Measurements from ENCODE around the gene PLAAT3. TPM values are rescaled to one million over a fixed set of nuclear protein-coding genes. Genes with fewer than 3 reads are reported as not detected.
"Not testable (repeated sequence)": the region's sequence is repeated elsewhere in the genome, so short reads cannot be mapped to it uniquely, and the experiment has no call there.

PLAAT3 gene
- polyA plus RNA-seq (ENCODE audit: insufficient read length in 4 of 4) = 10 to 100 TPM; 13.5 to 20.8 (median 14.7) TPM

DNA sequence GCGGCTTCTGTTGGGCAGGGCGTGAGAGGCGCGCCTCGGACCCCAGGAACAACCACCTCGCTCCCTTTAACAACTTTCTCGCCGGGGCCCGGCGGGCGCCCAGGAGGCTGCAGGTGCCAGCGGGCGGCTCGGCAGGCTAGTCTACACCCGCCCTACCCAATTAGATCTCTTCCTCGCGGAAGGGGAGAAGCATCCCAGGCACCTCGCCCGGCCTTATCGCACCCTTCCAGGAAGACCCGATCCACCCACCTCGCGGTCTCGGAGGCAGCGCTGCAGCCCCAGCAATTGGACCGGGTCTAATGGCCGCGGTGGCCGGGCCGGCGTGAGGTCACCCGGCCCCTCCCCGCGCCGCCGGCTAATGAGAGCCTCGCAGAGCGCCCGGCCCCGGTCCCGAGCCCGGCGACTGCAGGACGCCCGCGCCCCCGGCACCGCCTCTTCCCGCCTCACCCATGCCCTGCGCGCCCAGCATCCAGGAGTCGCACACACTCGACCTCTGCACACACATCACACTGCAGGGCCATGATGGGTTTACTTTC lies at the start of gene PLAAT3:
PLAAT3 (minus strand) TSS at position 298 of the 536 bp plus-strand sequence. CDS start 419 bp downstream, outside the sequence.
- DNase-seq (ENCODE audit: low read depth in 4 of 4, low spot score in 2 of 4) = no peak

DNA sequence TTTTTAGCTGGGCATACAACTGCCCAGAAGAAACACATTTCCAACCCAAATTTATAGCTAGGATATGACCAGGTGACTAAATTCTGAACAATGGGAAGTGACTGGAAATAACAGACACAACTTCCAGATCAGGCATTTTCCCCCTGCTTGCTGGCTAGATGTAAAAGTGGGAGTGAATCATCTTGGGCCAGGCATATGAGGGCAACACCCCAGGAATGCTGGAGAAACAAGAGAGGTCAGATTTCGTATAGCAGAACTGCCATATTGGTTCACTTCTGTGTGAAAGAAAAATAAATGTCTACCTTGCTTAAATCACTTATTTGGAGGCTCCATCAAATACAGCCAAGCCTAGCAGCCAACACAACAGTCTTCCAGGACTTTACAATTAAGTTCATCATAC lies 49.6 kb upstream of the PLAAT3 start:
- no peak for DNase-seq (ENCODE audit: low read depth in 4 of 4, low spot score in 2 of 4)

DNA sequence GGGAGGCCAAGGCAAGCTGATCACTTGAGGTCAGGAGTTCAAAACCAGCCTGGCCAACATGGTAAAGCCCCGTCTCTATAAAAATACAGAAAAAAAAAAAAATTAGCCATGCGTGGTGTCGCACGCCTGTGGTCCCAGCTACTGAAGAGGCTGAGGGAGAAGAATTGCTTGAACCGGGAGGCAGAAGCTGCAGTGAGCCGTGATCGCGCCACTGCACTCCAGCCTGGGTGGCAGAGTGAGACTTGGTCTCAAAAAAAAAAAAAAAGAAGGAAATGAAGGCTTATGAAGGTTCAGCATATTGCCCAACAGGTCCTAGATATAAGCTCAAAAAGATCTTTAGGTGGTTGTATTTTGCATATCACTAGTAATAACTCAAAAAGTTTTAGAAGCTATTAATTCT lies 46.7 kb upstream of the PLAAT3 start:
- DNase-seq (ENCODE audit: low read depth in 4 of 4, low spot score in 2 of 4) = no peak

DNA sequence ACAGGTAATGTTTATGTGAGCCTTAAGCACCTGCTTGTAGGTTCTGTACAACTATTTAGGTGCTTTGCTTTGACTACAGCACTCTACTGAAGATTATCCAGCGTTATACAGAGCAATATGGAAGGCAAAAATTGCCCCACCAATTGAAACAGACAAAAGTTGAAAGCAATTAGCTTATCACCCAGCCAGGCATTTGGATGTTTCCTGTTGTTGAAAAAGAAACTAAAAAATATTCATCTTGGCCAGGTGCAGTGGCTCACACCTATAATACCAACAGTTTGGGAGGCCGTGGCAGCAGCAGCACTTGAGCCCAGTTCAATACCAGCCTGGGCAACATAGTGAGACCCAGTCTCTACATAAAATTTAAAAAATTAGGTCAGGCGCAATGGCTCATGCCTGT lies 38.4 kb upstream of the PLAAT3 start:
- DNase-seq (ENCODE audit: low read depth in 4 of 4, low spot score in 2 of 4) = no peak

- no peak for DNase-seq (ENCODE audit: low read depth in 4 of 4, low spot score in 2 of 4)
These were observed 29.0 kb upstream of the PLAAT3 start for GRCh38 chr11:63643205-63643604.

DNA sequence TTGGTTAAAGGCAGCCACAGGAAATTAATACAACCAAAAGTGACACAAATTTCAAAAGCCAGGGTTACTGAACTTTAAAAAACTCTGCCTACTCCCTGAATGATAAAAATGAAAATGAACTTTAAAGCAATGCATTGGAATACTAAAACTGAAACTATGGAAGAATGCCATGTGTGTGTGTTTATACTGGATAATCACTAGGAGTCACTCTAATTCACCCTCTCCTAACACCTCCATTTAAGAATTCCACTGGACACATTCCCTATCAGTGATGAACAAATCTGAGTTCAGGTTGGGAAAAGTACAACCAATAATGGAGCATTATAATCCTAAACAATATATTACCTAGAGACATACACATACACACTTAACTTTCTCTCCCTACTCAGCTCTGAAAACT lies 27.5 kb upstream of the PLAAT3 start:
- no peak for DNase-seq (ENCODE audit: low read depth in 4 of 4, low spot score in 2 of 4)

DNA sequence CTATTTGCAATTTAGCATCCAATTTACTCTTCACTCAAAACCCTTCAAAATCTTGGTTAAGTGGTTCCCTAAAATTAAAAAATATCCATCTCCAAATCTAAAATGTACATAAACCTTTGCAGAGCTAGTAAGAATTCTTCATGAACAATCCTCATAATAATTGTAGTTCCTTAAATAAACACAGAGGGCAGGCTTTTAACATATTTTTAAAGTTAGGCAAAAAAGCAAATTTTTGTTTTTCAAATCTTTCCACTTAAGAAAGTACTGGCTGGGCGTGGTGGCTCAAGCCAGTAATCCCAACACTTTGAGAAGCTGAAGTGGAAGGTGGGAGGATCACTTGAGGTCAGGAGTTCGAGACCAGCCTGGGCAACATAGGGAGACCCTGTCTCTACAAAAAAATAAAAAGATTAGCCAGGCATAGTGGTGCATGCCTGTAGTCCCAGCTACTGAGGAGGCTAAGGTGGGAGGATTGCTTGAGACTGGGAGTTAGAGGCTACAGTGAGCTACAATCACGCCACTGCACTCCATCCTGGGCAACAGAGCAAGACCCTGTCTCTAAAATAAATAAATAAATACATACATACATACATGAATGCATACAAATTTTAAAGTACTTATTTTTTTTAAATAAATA lies 25.1 kb upstream of the PLAAT3 start:
- no peak for DNase-seq (ENCODE audit: low read depth in 4 of 4, low spot score in 2 of 4)

DNA sequence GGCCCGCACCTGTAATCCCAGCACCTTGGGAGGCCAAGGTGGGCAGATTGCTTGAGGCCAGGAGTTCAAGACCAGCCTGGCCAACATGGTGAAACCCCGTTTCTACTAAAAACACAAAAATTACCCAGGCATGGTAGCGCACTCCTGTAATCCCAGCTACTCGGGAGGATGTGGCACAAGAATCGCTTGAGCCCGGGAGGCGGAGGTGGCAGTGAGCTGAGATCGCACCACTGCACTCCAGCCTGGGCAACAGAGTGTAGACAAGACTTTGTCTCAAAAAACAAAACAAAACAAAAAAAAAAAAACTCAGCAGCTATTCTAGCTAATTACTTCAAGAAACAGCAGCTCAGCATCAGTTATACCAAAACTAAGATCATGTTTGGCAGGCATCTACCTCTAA lies 24.2 kb upstream of the PLAAT3 start:
- not testable (repeated sequence) for DNase-seq (ENCODE audit: low read depth in 4 of 4, low spot score in 2 of 4)

DNA sequence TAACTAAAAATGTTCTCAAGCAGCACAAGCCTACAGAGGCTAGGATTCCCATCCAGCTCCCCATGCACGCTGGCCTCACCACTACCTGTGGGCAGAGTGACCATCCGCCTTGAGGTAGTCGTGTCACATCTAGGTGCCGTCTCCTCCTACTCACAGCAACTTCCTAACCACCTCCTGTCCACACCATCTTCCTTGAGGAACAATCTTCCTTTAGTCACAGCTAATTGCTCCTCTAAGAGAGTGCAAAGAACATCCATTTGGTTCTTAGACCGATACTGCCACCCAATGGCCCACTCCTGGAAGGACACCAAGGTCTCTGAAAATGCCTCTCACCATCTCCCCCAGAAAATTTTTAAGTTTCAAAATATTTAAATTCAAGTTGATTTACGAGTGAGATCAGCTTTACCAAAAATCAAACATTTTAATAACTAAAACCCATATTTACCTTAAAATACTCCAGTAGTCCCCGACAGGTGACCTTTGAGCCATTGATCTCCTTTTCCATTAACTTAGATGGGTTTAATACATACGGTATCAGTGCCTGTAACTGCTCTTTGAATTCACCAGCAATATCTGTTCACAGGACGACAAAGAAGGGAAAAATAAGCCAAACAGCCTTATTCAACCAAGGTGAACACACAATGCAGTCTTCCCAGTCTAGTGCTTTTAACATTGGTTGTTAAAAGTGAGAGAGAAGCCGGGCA lies 21.7 kb upstream of the PLAAT3 start:
- DNase-seq (ENCODE audit: low read depth in 4 of 4, low spot score in 2 of 4) = no peak

DNA sequence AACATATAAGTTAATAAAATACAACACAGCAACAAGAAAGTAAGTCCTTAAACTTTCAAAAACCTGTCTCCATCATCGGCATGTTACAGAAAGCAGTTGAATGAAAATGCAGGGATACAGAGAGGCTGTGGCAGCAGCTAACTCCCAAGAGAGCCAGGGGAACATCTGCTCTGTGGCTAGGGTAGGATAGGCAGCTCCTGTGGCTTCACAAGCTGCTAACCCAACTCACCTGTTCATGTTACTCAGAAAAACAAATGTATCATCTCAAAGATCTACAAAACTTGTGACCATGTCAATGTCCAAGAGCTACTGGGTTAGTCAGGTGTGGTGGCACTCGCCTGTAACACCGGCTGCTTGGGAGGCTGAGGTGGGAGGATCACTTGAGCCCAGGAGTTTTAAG lies 15.2 kb upstream of the PLAAT3 start:
- DNase-seq (ENCODE audit: low read depth in 4 of 4, low spot score in 2 of 4) = no peak

- DNase-seq (ENCODE audit: low read depth in 4 of 4, low spot score in 2 of 4) = no peak
These were observed 9.4 kb upstream of the PLAAT3 start for GRCh38 chr11:63623513-63624140.

DNA sequence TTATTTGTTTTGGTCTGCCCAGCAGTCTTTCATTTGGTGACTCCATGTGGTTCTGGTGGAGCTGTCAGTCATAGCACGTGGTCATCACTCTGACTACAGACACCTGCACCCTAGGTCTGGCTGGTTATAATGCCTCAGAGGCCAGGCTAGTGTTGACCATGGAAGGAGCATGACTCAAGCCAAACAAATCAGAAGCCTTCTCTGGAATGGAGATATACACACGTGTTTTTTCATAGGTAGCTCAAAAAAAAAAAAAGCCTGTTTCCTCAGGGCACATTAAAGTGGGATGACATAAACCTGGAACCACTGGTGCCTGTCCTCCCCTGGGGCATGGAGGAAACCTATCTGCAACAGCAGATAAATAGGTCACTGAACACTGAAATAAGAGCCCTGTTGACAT lies 8.1 kb upstream of the PLAAT3 start:
- DNase-seq (ENCODE audit: low read depth in 4 of 4, low spot score in 2 of 4) = no peak

GRCh38 chr11:63621071-63621470 lies 6.8 kb upstream of the PLAAT3 start:
- DNase-seq (ENCODE audit: low read depth in 4 of 4, low spot score in 2 of 4) = no peak

DNA sequence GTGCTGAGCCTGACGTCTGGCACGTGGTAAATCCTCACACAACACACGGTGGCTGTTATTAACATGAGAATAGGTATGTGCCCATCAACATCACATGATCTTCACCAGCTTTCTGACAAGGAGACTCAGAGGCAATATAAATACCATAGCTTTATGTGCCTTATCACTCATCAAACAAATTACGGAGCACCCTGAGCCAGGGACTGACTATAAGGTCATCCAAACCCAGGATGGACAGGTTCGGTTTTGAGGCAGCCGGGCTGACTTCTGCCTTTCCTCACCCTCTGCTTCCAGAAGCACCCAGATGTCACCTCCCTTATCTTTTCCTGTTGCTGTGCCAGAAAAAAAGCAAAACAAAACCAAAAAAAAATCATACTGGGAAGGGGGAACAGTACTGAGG lies 5.7 kb upstream of the PLAAT3 start:
- DNase-seq (ENCODE audit: low read depth in 4 of 4, low spot score in 2 of 4) = no peak

GRCh38 chr11:63617686-63618085 lies 3.5 kb upstream of the PLAAT3 start:
- DNase-seq (ENCODE audit: low read depth in 4 of 4, low spot score in 2 of 4) = not testable (repeated sequence)

- DNase-seq (ENCODE audit: low read depth in 4 of 4, low spot score in 2 of 4) = no peak
These were observed 2.7 kb upstream of the PLAAT3 start for GRCh38 chr11:63616953-63617352.

- DNase-seq (ENCODE audit: low read depth in 4 of 4, low spot score in 2 of 4) = no peak
These were observed 607 bp downstream of the PLAAT3 start for GRCh38 chr11:63613517-63614135.

GRCh38 chr11:63612181-63612580 lies 2.1 kb downstream of the PLAAT3 start:
- DNase-seq (ENCODE audit: low read depth in 4 of 4, low spot score in 2 of 4) = no peak

- no peak for DNase-seq (ENCODE audit: low read depth in 4 of 4, low spot score in 2 of 4)
These were observed 2.9 kb downstream of the PLAAT3 start for GRCh38 chr11:63611395-63611747.

- no peak for DNase-seq (ENCODE audit: low read depth in 4 of 4, low spot score in 2 of 4)
These were observed 3.4 kb downstream of the PLAAT3 start for GRCh38 chr11:63610604-63611394.

Measured in left renal cortex interstitium (tissue), 4 donors.